ENCODE results near the gene NCAPH2.

The NCAPH2 gene

DNA sequence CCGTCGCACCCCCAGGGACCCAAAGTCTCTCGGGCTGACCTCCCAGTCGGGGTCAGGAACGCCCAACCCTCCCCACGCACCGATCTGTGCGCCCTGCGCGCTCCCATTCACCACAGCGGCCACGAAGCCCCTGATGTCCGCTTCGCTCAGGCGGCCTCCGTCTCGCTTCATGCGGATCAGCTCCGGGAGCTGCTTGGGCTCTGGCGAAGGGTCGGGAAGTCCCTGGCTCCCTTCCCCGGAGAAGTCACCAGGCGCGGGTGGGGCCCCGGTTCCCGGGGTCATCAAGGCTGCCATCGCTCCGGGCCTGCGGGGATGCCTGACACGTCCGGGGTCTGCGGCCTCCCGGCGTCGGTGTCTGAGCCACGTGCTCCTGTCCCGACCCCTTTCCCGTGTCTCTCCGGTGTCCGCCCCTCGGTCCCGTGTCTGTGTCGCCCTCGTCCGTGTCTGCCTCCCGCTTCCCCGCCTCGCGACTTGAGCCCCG, 21.4 kb downstream of the NCAPH2 start:
- no peak for DNase-seq (ENCODE audit: low read depth, low spot score)
- H3K9ac ChIP-seq (ENCODE audit: insufficient read length, low read depth) = no peak overlapping the region
- TF ChIP-seq SUZ12 (IDR thresholded peaks at IDR 0.05; ENCODE audit: extremely low read depth, insufficient read depth, insufficient read length) (no peak), ZNF274 (IDR thresholded peaks at IDR 0.05; ENCODE audit: low read depth, low read length) (no peak), YY1 (IDR thresholded peaks at IDR 0.05; ENCODE audit: insufficient read depth, insufficient read length) (no peak)
- H3K4me1 ChIP-seq (ENCODE audit: insufficient read depth, insufficient read length) = peaks cover 6% of the 10 kb centered on the region
- peaks cover 2% of the 10 kb centered on the region for H3K36me3 ChIP-seq (ENCODE audit: insufficient read depth, insufficient read length, low read length)
- H3K4me3 ChIP-seq (ENCODE audit: insufficient read length, low read depth) = peak overlapping the region; percentile 4
- H3K27me3 ChIP-seq (ENCODE audit: insufficient read depth, insufficient read length) = no peaks in the 10 kb centered on the region
- no peaks in the 10 kb centered on the region for H3K9me3 ChIP-seq (ENCODE audit: insufficient read depth, low read length)

DNA sequence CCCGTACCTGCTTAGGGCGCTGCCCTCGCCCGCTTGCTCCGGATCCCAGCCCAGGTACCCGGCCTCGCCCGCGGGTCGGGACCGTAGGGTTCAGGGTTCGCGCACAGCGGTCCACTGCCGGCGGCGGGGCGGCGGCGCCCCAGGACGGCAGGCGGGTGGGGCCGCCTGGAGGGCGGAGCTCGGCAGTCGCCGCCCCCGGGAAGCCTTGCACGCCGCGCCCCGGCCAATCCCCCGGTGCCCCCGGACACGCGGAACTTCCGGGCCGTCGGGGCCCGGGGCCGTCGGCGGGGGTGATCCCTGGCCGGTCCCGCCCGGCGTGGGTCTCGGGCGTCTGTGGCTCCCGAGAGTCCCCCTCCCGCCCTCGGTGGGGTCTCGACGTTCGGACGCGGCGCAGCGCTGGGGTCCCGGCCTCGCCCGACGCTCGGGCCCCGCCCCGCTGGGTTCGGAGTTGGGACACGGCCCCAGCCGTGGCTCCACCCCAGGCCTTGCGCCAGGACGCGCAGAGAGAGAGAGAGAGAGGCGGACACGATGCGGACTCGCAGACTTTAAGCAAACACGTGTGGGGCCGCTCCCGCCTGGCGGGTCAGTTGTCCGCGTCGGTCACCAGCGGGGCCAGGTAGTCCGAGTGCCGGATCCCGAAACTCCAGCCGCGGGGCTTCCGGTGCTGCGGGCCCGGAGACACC, 22.0 kb downstream of the NCAPH2 start, which contains the start of gene TYMP:
TYMP (minus strand) TSS at position 116 of the 683 bp plus-strand sequence. CDS start 303 bp downstream, outside the sequence.
- Histone ChIP-seq H3K4me3 (ENCODE audit: insufficient read length, low read depth) (peak within 1 kb of the TSS; percentile 49), H3K4me1 (ENCODE audit: insufficient read depth, insufficient read length) (peaks cover 4% of the 10 kb centered on the region), H3K9ac (ENCODE audit: insufficient read length, low read depth) (peak within 1 kb of the TSS; percentile 86), H3K9me3 (ENCODE audit: insufficient read depth, low read length) (no peaks in the 10 kb centered on the region), H3K36me3 (ENCODE audit: insufficient read depth, insufficient read length, low read length) (no peaks in the 10 kb centered on the region), H3K27me3 (ENCODE audit: insufficient read depth, insufficient read length) (no peaks in the 10 kb centered on the region)
- TF ChIP-seq ZNF274 (IDR thresholded peaks at IDR 0.05; ENCODE audit: low read depth, low read length) = no peak
- no peak for DNase-seq (ENCODE audit: low read depth, low spot score)

- H3K9ac ChIP-seq (ENCODE audit: insufficient read length, low read depth) = peak overlapping the region; percentile 86
- no peaks in the 10 kb centered on the region for H3K36me3 ChIP-seq (ENCODE audit: insufficient read depth, insufficient read length, low read length)
- H3K4me3 ChIP-seq (ENCODE audit: insufficient read length, low read depth) = peak overlapping the region; percentile 49
- DNase-seq (ENCODE audit: low read depth, low spot score) = no peak
- no peaks in the 10 kb centered on the region for H3K9me3 ChIP-seq (ENCODE audit: insufficient read depth, low read length)
- H3K4me1 ChIP-seq (ENCODE audit: insufficient read depth, insufficient read length) = peaks cover 4% of the 10 kb centered on the region
- H3K27me3 ChIP-seq (ENCODE audit: insufficient read depth, insufficient read length) = no peaks in the 10 kb centered on the region
- TF ChIP-seq ZNF274 (IDR thresholded peaks at IDR 0.05; ENCODE audit: low read depth, low read length) = no peak
- TF ChIP-seq YY1 (IDR thresholded peaks at IDR 0.05; ENCODE audit: insufficient read depth, insufficient read length) = no peak
- TF ChIP-seq SUZ12 (IDR thresholded peaks at IDR 0.05; ENCODE audit: extremely low read depth, insufficient read depth, insufficient read length) = no peak
Measured at GRCh38 chr22:50530580-50530876, 22.5 kb downstream of the NCAPH2 start.

DNA sequence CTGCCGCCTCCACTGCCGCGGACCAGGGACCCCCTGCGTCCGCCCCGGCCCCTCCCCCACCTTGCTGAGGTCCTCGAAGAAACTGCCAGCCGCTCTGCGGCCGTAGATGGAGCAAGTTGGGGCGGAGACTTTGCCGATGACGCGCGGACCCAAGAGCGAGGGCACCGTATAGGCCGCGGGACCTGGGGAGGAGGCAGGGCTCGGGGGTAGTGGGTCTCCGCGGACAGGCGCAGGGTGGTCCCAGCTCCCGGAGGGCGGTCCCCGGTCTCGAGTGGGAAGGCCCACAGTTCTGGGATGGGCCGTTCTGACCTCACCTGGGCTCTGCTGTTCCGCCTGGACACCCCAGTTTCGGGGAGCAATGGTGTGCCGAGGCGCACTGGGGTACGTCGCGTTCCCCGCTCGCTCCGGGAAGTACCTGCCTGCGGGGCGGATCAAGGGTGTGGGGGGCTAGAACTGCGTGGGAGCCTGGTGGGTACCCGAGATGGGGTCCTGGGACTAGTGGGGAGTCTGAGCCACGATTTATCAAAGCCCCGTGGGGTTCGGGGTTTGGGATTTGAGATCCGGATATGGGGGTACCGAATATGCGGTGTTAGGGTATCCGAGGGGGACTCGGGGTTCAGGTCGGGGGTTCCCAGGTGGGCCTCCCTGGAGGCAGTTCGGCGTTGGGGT, 23.0 kb downstream of the NCAPH2 start:
- no peak for DNase-seq (ENCODE audit: low read depth, low spot score)
- Histone ChIP-seq H3K9ac (ENCODE audit: insufficient read length, low read depth) (peak overlapping the region; percentile 86), H3K4me3 (ENCODE audit: insufficient read length, low read depth) (peak overlapping the region; percentile 49), H3K27me3 (ENCODE audit: insufficient read depth, insufficient read length) (no peaks in the 10 kb centered on the region), H3K9me3 (ENCODE audit: insufficient read depth, low read length) (no peaks in the 10 kb centered on the region), H3K4me1 (ENCODE audit: insufficient read depth, insufficient read length) (peaks cover 4% of the 10 kb centered on the region), H3K36me3 (ENCODE audit: insufficient read depth, insufficient read length, low read length) (no peaks in the 10 kb centered on the region)
- TF ChIP-seq SUZ12 (IDR thresholded peaks at IDR 0.05; ENCODE audit: extremely low read depth, insufficient read depth, insufficient read length) = no peak
- TF ChIP-seq ZNF274 (IDR thresholded peaks at IDR 0.05; ENCODE audit: low read depth, low read length) = no peak
- no peak for TF ChIP-seq YY1 (IDR thresholded peaks at IDR 0.05; ENCODE audit: insufficient read depth, insufficient read length)

DNA sequence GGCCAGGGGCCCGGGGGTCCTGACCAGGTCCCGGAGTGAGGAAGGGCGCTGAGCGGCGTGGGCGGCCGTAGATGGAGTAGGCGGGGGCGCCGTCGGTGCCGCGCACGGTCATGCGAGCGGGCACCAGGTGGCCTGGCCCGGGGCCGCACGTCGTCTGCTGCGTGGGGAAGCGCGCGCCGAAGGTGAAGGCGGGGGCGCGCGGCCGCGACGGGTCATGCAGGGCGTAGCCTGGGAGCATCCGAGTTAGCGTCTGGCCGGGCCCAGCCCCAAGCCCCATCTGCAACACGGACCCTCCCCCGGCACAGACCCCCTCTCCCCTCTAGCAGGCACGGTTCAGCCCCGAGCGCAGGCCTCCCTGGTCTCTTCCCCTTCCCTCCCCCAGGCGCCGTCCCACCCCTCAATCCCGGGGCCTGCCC, 23.5 kb downstream of the NCAPH2 start:
- no peaks in the 10 kb centered on the region for H3K36me3 ChIP-seq (ENCODE audit: insufficient read depth, insufficient read length, low read length)
- H3K9ac ChIP-seq (ENCODE audit: insufficient read length, low read depth) = peak overlapping the region; percentile 86
- peak overlapping the region; percentile 49 for H3K4me3 ChIP-seq (ENCODE audit: insufficient read length, low read depth)
- H3K9me3 ChIP-seq (ENCODE audit: insufficient read depth, low read length) = no peaks in the 10 kb centered on the region
- no peaks in the 10 kb centered on the region for H3K27me3 ChIP-seq (ENCODE audit: insufficient read depth, insufficient read length)
- no peak for DNase-seq (ENCODE audit: low read depth, low spot score)
- peaks cover 4% of the 10 kb centered on the region for H3K4me1 ChIP-seq (ENCODE audit: insufficient read depth, insufficient read length)
- no peak for TF ChIP-seq SUZ12 (IDR thresholded peaks at IDR 0.05; ENCODE audit: extremely low read depth, insufficient read depth, insufficient read length)
- TF ChIP-seq YY1 (IDR thresholded peaks at IDR 0.05; ENCODE audit: insufficient read depth, insufficient read length) = no peak
- no peak for TF ChIP-seq ZNF274 (IDR thresholded peaks at IDR 0.05; ENCODE audit: low read depth, low read length)

GRCh38 chr22:50531962-50532674, 24.1 kb downstream of the NCAPH2 start:
- no peaks in the 10 kb centered on the region for H3K27me3 ChIP-seq (ENCODE audit: insufficient read depth, insufficient read length)
- H3K4me3 ChIP-seq (ENCODE audit: insufficient read length, low read depth) = peak overlapping the region; percentile 49
- H3K36me3 ChIP-seq (ENCODE audit: insufficient read depth, insufficient read length, low read length) = no peaks in the 10 kb centered on the region
- no peak for DNase-seq (ENCODE audit: low read depth, low spot score)
- H3K4me1 ChIP-seq (ENCODE audit: insufficient read depth, insufficient read length) = peaks cover 4% of the 10 kb centered on the region
- TF ChIP-seq YY1 (IDR thresholded peaks at IDR 0.05; ENCODE audit: insufficient read depth, insufficient read length) = no peak
- TF ChIP-seq SUZ12 (IDR thresholded peaks at IDR 0.05; ENCODE audit: extremely low read depth, insufficient read depth, insufficient read length) = no peak
- TF ChIP-seq ZNF274 (IDR thresholded peaks at IDR 0.05; ENCODE audit: low read depth, low read length) = no peak
- peak overlapping the region; percentile 86 for H3K9ac ChIP-seq (ENCODE audit: insufficient read length, low read depth)
- no peaks in the 10 kb centered on the region for H3K9me3 ChIP-seq (ENCODE audit: insufficient read depth, low read length)

Data from NT2/D1 (cell line).